Transverse colon (tissue), 4 donors: Measurements from ENCODE around the gene PAGE5. TPM values are rescaled to one million over a fixed set of nuclear protein-coding genes. Genes with fewer than 3 reads are reported as not detected.

Experiments
- DNase-seq: peaks from one replicate; pipeline ENCODE4 v3.0.0-alpha.2; 2019
- H3K27ac ChIP-seq, 4 donors: fragments of 200-600 bp; sonication (generic); 2 replicates each; pipeline ENCODE4 v1.5.1; 2016 to 2018; ENCODE audit warnings: inconsistent platforms in 4 of 4
- H3K27me3 ChIP-seq: fragments of 200-600 bp; sonication (generic); 2 replicates; pipeline ENCODE4 v1.5.1; 2017; ENCODE audit warnings: inconsistent platforms
- H3K36me3 ChIP-seq, 4 donors: fragments of 200-600 bp; sonication (generic); 2 replicates each; pipeline ENCODE4 v1.5.1; 2017 to 2019; ENCODE audit warnings: inconsistent platforms in 4 of 4
- H3K4me1 ChIP-seq, 4 donors: fragments of 200-600 bp; sonication (generic); 2 replicates each; pipeline ENCODE4 v1.5.1; 2017 to 2020; ENCODE audit warnings: inconsistent platforms in 4 of 4
- H3K4me3 ChIP-seq, 4 donors: fragments of 200-600 bp; sonication (generic); 1 replicate in 1 of 4; 2 replicates in 3 of 4; pipeline versions ENCODE4 v1.5.1 to v1.6.1; 2017 to 2019; ENCODE audit warnings: inconsistent platforms in 4 of 4
- H3K9me3 ChIP-seq, 2 donors: fragments of 200-600 bp; sonication (generic); 2 replicates each; pipeline ENCODE4 v1.5.1; 2017 to 2019; ENCODE audit warnings: inconsistent platforms in 2 of 2
- EP300 ChIP-seq: sonication (generic); formaldehyde crosslinking; IDR thresholded peaks from one replicate; pipeline ENCODE4 v1.6.1; 2017; ENCODE audit warnings: antibody characterized with exemption, low read depth
- POLR2A ChIP-seq: fragments of 450-650 bp; IDR thresholded peaks from one replicate; pipeline ENCODE4 v1.6.1; 2016; ENCODE audit warnings: antibody characterized with exemption, mild to moderate bottlenecking, moderate library complexity
- POLR2AphosphoS5 ChIP-seq, 3 donors: sonication (generic); formaldehyde crosslinking; IDR thresholded peaks; one replicate each; pipeline ENCODE4 v1.6.1; 2016; ENCODE audit warnings: antibody characterized with exemption in 3 of 3
- WGBS, 2 donors: methylation state at CpG; one replicate each; pipeline ENCODE4 v1.1.5; 2018; ENCODE audit warnings: low coverage in 1 of 2; 5-methylcytosine and 5-hydroxymethylcytosine counted together
- in situ Hi-C, 4 donors: fragments of 200-750 bp; cut with MboI; loops; one replicate each; pipeline versions ENCODE4 v1.15.0 to v1.15.1; 2017; ENCODE audit warnings: low sequenced_read_pairs in 3 of 4, low pct_ligation_motif_present in 1 of 4, low pct_unique_long_range_greater_than_20kb in 1 of 4
- intact Hi-C: fragments of 100-400 bp; cut with DNase I; formaldehyde crosslinking; loops from one replicate; pipeline ENCODE4 v1.15.1; 2023; ENCODE audit warnings: low total_unique reads
- total RNA-seq, 4 donors: library from RNA; depleted of rRNA; stranded (reverse); fragments of >200 nt; gene quantifications; one replicate each; pipeline ENCODE4 v1.1.0, GENCODE V29; 2016
- TF ChIP-seq, protein P1 (sequence below), 5 experiments: fragments of 200-600 bp in 3 of 5; fragments of 450-650 bp in 2 of 5; sonication (generic) in 3 of 5; IDR thresholded peaks; 1 replicate in 2 of 5; 2 replicates in 3 of 5; pipeline ENCODE4 v1.5.1; 2016 to 2017; ENCODE audit warnings: antibody characterized with exemption in 5 of 5, inconsistent platforms in 3 of 5, mild to moderate bottlenecking in 2 of 5, moderate library complexity in 1 of 5

PAGE5 gene
- total RNA-seq, 4 donors from 2014 or later, result not detected

DNA sequence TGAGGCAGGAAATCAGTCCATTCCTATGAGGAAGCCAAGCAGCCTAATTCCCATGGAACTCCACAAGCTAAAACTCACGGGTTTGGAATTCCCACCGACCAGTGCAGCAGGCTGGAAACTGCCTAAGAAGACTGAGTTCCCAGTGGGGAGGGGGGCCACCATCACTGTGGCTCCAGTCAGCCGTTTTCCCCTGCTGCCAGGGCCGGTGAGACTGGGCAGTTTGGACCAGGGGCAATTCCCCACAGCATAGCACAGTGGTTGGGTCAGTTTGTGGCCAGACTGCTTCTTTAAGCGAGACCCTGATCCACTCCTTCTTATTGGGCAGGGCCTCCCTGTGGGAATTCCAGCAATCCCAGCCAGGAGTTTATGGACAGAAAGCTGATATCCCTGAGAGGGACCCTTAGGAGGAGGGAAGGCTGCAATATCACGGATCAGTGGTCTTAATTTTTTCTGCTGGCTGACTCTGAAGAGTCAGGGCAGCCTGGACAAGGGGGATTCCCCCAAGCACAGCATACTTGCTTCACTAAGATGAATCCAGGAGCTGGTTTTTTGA, 20.7 kb downstream of the PAGE5 start:
- no peaks in the 10 kb centered on the region for H3K36me3 ChIP-seq
- no peaks in the 10 kb centered on the region for H3K27me3 ChIP-seq
- 60% methylated on average over 6 of the region's 6 CpGs; no CpG with 5 or more reads in 1 of the 2 donors for WGBS, 2 donors
- intact Hi-C loops (no loop called here), in situ Hi-C loops (no loop called here)
- TF ChIP-seq POLR2AphosphoS5 (IDR thresholded peaks at IDR 0.05), result no peak
- no peak for TF ChIP-seq EP300
- TF ChIP-seq, protein P1, sequence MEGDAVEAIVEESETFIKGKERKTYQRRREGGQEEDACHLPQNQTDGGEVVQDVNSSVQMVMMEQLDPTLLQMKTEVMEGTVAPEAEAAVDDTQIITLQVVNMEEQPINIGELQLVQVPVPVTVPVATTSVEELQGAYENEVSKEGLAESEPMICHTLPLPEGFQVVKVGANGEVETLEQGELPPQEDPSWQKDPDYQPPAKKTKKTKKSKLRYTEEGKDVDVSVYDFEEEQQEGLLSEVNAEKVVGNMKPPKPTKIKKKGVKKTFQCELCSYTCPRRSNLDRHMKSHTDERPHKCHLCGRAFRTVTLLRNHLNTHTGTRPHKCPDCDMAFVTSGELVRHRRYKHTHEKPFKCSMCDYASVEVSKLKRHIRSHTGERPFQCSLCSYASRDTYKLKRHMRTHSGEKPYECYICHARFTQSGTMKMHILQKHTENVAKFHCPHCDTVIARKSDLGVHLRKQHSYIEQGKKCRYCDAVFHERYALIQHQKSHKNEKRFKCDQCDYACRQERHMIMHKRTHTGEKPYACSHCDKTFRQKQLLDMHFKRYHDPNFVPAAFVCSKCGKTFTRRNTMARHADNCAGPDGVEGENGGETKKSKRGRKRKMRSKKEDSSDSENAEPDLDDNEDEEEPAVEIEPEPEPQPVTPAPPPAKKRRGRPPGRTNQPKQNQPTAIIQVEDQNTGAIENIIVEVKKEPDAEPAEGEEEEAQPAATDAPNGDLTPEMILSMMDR (IDR thresholded peaks at IDR 0.05), result no peak
- no peak for TF ChIP-seq POLR2A
- DNase-seq, result no peak
- H3K4me3 ChIP-seq, result no peak overlapping the region
- H3K9me3 ChIP-seq, result no peaks in the 10 kb centered on the region
- H3K4me1 ChIP-seq, result no peaks in the 10 kb centered on the region
- H3K27ac ChIP-seq, result no peak overlapping the region

DNA sequence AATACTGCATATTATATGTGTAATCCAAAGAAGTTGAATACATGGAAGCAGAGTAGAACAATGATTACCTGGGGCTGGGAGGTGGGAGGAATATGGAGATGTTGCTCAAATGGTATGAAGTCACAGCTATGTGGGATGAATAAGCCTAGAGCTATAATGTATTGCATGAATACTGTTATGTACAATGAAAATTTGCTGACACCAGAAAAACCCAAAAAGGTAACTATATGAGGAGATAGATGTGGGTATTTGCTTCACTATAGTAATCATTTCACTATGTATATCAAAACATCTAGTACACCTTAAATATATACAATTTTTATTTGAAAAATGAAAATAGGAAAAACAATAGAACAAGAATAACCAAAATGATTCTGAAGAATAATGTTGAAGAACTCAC, 33.4 kb downstream of the PAGE5 start:
- Histone ChIP-seq H3K4me1 (no peaks in the 10 kb centered on the region), H3K36me3 (no peaks in the 10 kb centered on the region), H3K27ac (no peak overlapping the region), H3K9me3 (no peaks in the 10 kb centered on the region), H3K27me3 (no peaks in the 10 kb centered on the region), H3K4me3 (no peak overlapping the region)
- intact Hi-C loops, result no loop called here
- no peak for TF ChIP-seq POLR2AphosphoS5 (IDR thresholded peaks at IDR 0.05)
- TF ChIP-seq, protein P1 (IDR thresholded peaks at IDR 0.05), result no peak
- TF ChIP-seq POLR2A, result no peak
- no peak for TF ChIP-seq EP300
- in situ Hi-C loops, result no loop called here
- no peak for DNase-seq

- TF ChIP-seq POLR2A (no peak), POLR2AphosphoS5 (IDR thresholded peaks at IDR 0.05) (no peak), EP300 (no peak)
- TF ChIP-seq, protein P1 (IDR thresholded peaks at IDR 0.05), result no peak
- intact Hi-C loops, result no loop called here
- DNase-seq, result no peak
Observed at GRCh38 chrX:55260806-55261205, 40.7 kb downstream of the PAGE5 start.

GRCh38 chrX:55264816-55265215, 44.7 kb downstream of the PAGE5 start, which contains the start of gene PAGE3:
PAGE3 (minus strand) TSS chrX:55264916; CDS start chrX:55263903, 1,013 bp downstream.
- Histone ChIP-seq H3K4me1 (no peaks in the 10 kb centered on the region), H3K27me3 (no peaks in the 10 kb centered on the region), H3K4me3 (no peak within 1 kb of the TSS), H3K36me3 (no peaks in the 10 kb centered on the region), H3K9me3 (no peaks in the 10 kb centered on the region), H3K27ac (no peak within 1 kb of the TSS)
- in situ Hi-C loops, result no loop called here
- DNase-seq, result no peak
- intact Hi-C loops, result no loop called here
- WGBS, 2 donors, result 87% methylated on average over 5 of the region's 5 CpGs; no CpG with 5 or more reads in 1 of the 2 donors
- no peak for TF ChIP-seq EP300
- TF ChIP-seq, protein P1 (IDR thresholded peaks at IDR 0.05), result no peak

More at GRCh38 chrX:55260806-55261205, 40.7 kb downstream of the PAGE5 start:
- H3K9me3 ChIP-seq, result no peaks in the 10 kb centered on the region
- in situ Hi-C loops, result no loop called here
- no peak overlapping the region for H3K27ac ChIP-seq
- H3K36me3 ChIP-seq, result no peaks in the 10 kb centered on the region
- H3K4me3 ChIP-seq, result no peak overlapping the region
- no peaks in the 10 kb centered on the region for H3K27me3 ChIP-seq
- no peaks in the 10 kb centered on the region for H3K4me1 ChIP-seq
- 58 to 64% methylated on average over 2 of the region's 2 CpGs for WGBS, 2 donors

Other genes with a start within 250 kb of the PAGE5 start
- under 1 TPM in 2 of 4 donors, not detected in 2; 0.32 to 0.55 TPM for gene PFKFB1, start 226.2 kb upstream of the PAGE5 start, total RNA-seq
- gene APEX2, start 220.0 kb upstream of the PAGE5 start, total RNA-seq, result 10 to 100 TPM in 3 of 4 donors, 1 to 10 TPM in 1; 3.2 to 22.1 (median 14.3) TPM
- gene ALAS2, start 189.4 kb upstream of the PAGE5 start, total RNA-seq, result not detected
- 1 to 10 TPM in 1 of 4 donors, not detected in 3; 2.0 TPM for gene PAGE2B, start 145.3 kb upstream of the PAGE5 start, total RNA-seq
- gene PAGE2, start 131.3 kb upstream of the PAGE5 start, total RNA-seq, result not detected
- gene PAGE3, start 44.6 kb downstream of the PAGE5 start, total RNA-seq, result not detected
- 10 to 100 TPM in 1 of 4 donors, 1 to 10 TPM in 3; 3.0 to 10.6 (median 7.1) TPM for gene MAGEH1, start 231.8 kb downstream of the PAGE5 start, total RNA-seq